Mesenchymal stem cell (in vitro differentiated cells and primary cell): ENCODE data around the gene EPG5.
"Not testable (repeated sequence)": the region's sequence is repeated elsewhere in the genome, so short reads cannot be mapped to it uniquely, and the experiment has no call there.

Experiments
- DNase-seq: peaks from one replicate; pipeline ENCODE4 v3.0.0-alpha.2; 2013
- H2AFZ ChIP-seq: one replicate; pipeline ENCODE4 v1.6.1; 2013; ENCODE audit warnings: low read depth, mild to moderate bottlenecking, control low read depth, inconsistent platforms, low read length, moderate library complexity
- H2AK5ac ChIP-seq: 2 replicates; pipeline ENCODE4 v1.6.1; 2013; ENCODE audit warnings: low read length, moderate library complexity, mild to moderate bottlenecking, inconsistent platforms; ENCODE audit not compliant: severe bottlenecking
- H2BK120ac ChIP-seq: one replicate; pipeline ENCODE4 v1.6.1; 2013; ENCODE audit warnings: low read depth, mild to moderate bottlenecking, inconsistent platforms, low read length, moderate library complexity
- H2BK12ac ChIP-seq, 2 experiments: one replicate each; pipeline ENCODE4 v1.6.1; 2013; ENCODE audit warnings: inconsistent platforms in 2 of 2, low read length in 2 of 2, mild to moderate bottlenecking in 2 of 2, moderate library complexity in 2 of 2, control low read depth in 1 of 2
- H2BK15ac ChIP-seq: one replicate; pipeline ENCODE4 v1.6.1; 2013; ENCODE audit warnings: mild to moderate bottlenecking, low read depth, inconsistent platforms; ENCODE audit not compliant: poor library complexity, severe bottlenecking
- H2BK5ac ChIP-seq: 2 replicates; pipeline ENCODE4 v1.6.1; 2013; ENCODE audit warnings: low read depth, mild to moderate bottlenecking, low read length, control low read depth, inconsistent platforms; ENCODE audit not compliant: poor library complexity, severe bottlenecking
- H3K14ac ChIP-seq, 2 experiments: one replicate each; pipeline ENCODE4 v1.6.1; 2013; ENCODE audit warnings: inconsistent platforms in 2 of 2, low read length in 2 of 2, control low read depth in 1 of 2, mild to moderate bottlenecking in 1 of 2, moderate library complexity in 1 of 2
- H3K18ac ChIP-seq, 2 experiments: one replicate each; pipeline ENCODE4 v1.6.1; 2013; ENCODE audit warnings: inconsistent platforms in 2 of 2, low read length in 2 of 2, control low read depth in 1 of 2, low read depth in 1 of 2, mild to moderate bottlenecking in 1 of 2
- H3K23ac ChIP-seq, 2 experiments: one replicate each; pipeline ENCODE4 v1.6.1; 2013; ENCODE audit warnings: inconsistent platforms in 2 of 2, low read length in 2 of 2, mild to moderate bottlenecking in 2 of 2, moderate library complexity in 2 of 2, control low read depth in 1 of 2
- H3K27ac ChIP-seq: 2 replicates; pipeline ENCODE4 v1.5.1; 2013; ENCODE audit warnings: mild to moderate bottlenecking, moderate library complexity, low read length, control low read depth, inconsistent platforms; ENCODE audit not compliant: poor library complexity, severe bottlenecking
- H3K27me3 ChIP-seq, 2 experiments: 2 replicates each; pipeline versions ENCODE4 v1.6.1 to v1.7.0; 2013; ENCODE audit warnings: low read length in 2 of 2, mild to moderate bottlenecking in 2 of 2, moderate library complexity in 2 of 2, control low read depth in 1 of 2, inconsistent platforms in 1 of 2; ENCODE audit not compliant: control insufficient read depth in 1 of 2, insufficient read depth in 1 of 2
- H3K36me3 ChIP-seq, 2 experiments: 2 replicates each; pipeline versions ENCODE4 v1.6.1 to v1.7.0; 2013; ENCODE audit warnings: low read length in 2 of 2, control low read depth in 1 of 2, inconsistent platforms in 1 of 2, low read depth in 1 of 2, mild to moderate bottlenecking in 1 of 2; ENCODE audit not compliant: insufficient read depth in 2 of 2, control insufficient read depth in 1 of 2
- H3K4ac ChIP-seq, 2 experiments: one replicate each; pipeline ENCODE4 v1.6.1; 2013; ENCODE audit warnings: inconsistent platforms in 2 of 2, low read length in 2 of 2, mild to moderate bottlenecking in 2 of 2, moderate library complexity in 2 of 2, control low read depth in 1 of 2, low read depth in 1 of 2
- H3K4me1 ChIP-seq: 2 replicates; pipeline ENCODE4 v1.6.1; 2013; ENCODE audit warnings: low read depth, low read length, control low read depth; ENCODE audit not compliant: control insufficient read depth, insufficient read depth
- H3K4me2 ChIP-seq: 2 replicates; pipeline ENCODE4 v1.6.1; 2013; ENCODE audit warnings: low read length, mild to moderate bottlenecking, inconsistent platforms; ENCODE audit not compliant: poor library complexity, severe bottlenecking
- H3K4me3 ChIP-seq, 2 experiments: 2 replicates each; pipeline versions ENCODE4 v1.5.1 to v1.7.0; 2013; ENCODE audit warnings: low read length in 2 of 2, mild to moderate bottlenecking in 2 of 2, control low read depth in 1 of 2, low read depth in 1 of 2; ENCODE audit not compliant: insufficient read depth in 1 of 2
- H3K79me1 ChIP-seq: replicated peaks from 2 replicates; pipeline ENCODE4 v1.6.1; 2013; ENCODE audit warnings: mild to moderate bottlenecking, control low read depth, low read length, inconsistent platforms; ENCODE audit not compliant: poor library complexity, severe bottlenecking
- H3K9ac ChIP-seq: 2 replicates; pipeline ENCODE4 v1.7.0; 2013; ENCODE audit warnings: mild to moderate bottlenecking, low read length, moderate library complexity
- H3K9me3 ChIP-seq: 2 replicates; pipeline ENCODE4 v1.7.0; 2013; ENCODE audit warnings: mild to moderate bottlenecking, low read length; ENCODE audit not compliant: control insufficient read depth
- H4K8ac ChIP-seq: one replicate; pipeline ENCODE4 v1.6.1; 2013; ENCODE audit warnings: inconsistent platforms, mild to moderate bottlenecking, low read length, moderate library complexity
- H4K91ac ChIP-seq: one replicate; pipeline ENCODE4 v1.6.1; 2013; ENCODE audit warnings: mild to moderate bottlenecking, low read length, inconsistent platforms
- WGBS: methylation state at CpG from one replicate; pipeline ENCODE4 v1.1.7; 2013; ENCODE audit warnings: mixed read lengths; 5-methylcytosine and 5-hydroxymethylcytosine counted together

The EPG5 gene

DNA sequence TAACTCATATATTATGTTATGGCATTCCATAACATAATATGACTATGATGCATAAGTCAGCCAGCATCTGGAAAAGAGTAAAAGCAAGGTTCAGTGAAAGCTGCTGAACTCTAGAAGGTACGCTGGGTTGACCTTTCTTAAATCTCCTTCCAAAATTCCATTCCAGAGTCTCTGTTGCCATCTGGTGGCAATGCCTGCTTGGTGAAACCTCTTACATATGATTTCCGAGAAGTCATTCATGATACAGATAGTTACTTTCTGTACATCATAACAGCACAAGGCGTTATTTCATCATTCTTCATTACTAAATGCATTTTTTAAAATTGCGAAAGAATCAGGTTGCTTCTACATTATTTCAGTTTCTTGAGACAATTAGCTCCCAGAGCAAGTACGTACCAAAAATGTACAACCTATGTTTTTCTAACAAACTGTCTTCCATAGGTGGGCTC is 7.0 kb upstream of the EPG5 start:
- Histone ChIP-seq H3K27me3 (no peaks in the 10 kb centered on the region), H2AK5ac (no peak overlapping the region), H3K4ac (no peak overlapping the region), H3K9me3 (no peaks in the 10 kb centered on the region), H3K4me1 (no peaks in the 10 kb centered on the region), H3K14ac (no peak overlapping the region), H4K8ac (no peak overlapping the region), H2BK12ac (no peak overlapping the region), H2AFZ (no peak overlapping the region), H2BK120ac (no peak overlapping the region), H3K4me2 (no peak overlapping the region), H3K23ac (no peak overlapping the region), H3K9ac (peak overlapping the region; percentile 40), H3K79me1 (no peaks in the 10 kb centered on the region), H2BK15ac (no peak overlapping the region), H3K18ac (no peak overlapping the region), H4K91ac (no peak overlapping the region), H3K27ac (no peak overlapping the region), H3K4me3 (no peak overlapping the region), H3K36me3 (no peaks in the 10 kb centered on the region), H2BK5ac (no peak overlapping the region)
- DNase-seq: peak; percentile 75
- 47% methylated on average over 5 of the region's 5 CpGs for WGBS

DNA sequence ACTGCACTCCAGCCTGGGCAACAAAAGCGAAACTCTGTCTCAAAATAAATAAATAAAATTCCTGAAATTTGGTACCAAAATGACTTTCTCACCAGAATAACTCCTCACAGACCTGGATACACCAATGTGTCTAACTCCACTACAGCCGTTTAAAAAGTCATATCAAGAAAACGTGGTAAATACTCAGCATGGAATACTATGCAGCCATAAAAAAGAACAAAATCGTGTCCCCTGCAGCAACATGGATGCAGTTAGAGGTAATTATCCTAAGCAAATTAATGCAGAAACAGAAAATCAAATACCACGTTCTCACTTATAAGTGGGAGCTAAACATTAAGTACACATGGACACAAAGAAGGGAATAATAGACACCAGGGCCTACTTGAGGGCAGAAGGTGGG is 2.2 kb downstream of the EPG5 start:
- not testable (repeated sequence) for DNase-seq, H3K23ac ChIP-seq

DNA sequence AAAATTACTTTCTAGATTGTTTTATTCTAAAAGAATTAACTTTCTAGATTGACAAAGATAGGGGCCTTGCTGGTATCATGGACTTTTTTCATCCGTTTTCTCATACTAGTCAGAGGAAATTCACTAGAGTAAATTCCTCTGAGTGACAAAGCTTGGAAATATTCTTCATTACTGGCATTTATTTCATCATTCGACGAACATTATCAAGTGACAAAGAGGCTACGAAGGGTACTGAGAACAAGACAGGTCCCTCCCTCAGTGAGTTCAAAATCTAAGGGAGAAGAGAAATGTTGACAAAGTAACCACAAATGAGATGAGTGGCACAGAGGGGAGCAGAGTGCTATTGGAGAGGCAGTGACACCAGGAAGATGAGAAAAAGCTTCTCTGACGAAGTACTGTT is 4.3 kb downstream of the EPG5 start:
- Histone ChIP-seq H2BK5ac (peak overlapping the region; percentile 87), H3K27me3 (no peaks in the 10 kb centered on the region), H2AK5ac (peak overlapping the region; percentile 92), H3K23ac (no peak overlapping the region), H3K79me1 (peaks cover 2% of the 10 kb centered on the region), H3K9ac (peak overlapping the region; percentile 41), H3K4ac (no peak overlapping the region), H3K36me3 (peaks cover 9 to 28% of the 10 kb centered on the region in 2 experiments), H4K8ac (peak overlapping the region; percentile 59), H3K14ac (no peak overlapping the region), H4K91ac (no peak overlapping the region), H2AFZ (no peak overlapping the region), H2BK120ac (no peak overlapping the region), H3K18ac (no peak overlapping the region), H2BK15ac (no peak overlapping the region), H3K4me1 (peaks cover 25% of the 10 kb centered on the region), H2BK12ac (peak overlapping the region in 1 of 2 experiments; percentile 5), H3K9me3 (no peaks in the 10 kb centered on the region), H3K4me3 (no peak overlapping the region), H3K4me2 (peak overlapping the region; percentile 23), H3K27ac (peak overlapping the region; percentile 98)
- DNase-seq: peak; percentile 68
- 43% methylated on average over 4 of the region's 5 CpGs for WGBS

More for the DNA sequence above, 2.2 kb downstream of the EPG5 start:
- not testable (repeated sequence) for H3K9me3 ChIP-seq, H3K4me3 ChIP-seq, H3K9ac ChIP-seq, H2AFZ ChIP-seq, H3K4ac ChIP-seq, H4K8ac ChIP-seq, H2BK120ac ChIP-seq, H4K91ac ChIP-seq, H3K27me3 ChIP-seq, H2BK12ac ChIP-seq, H3K14ac ChIP-seq, H3K27ac ChIP-seq, H2BK5ac ChIP-seq, H3K79me1 ChIP-seq, H2BK15ac ChIP-seq, H2AK5ac ChIP-seq, H3K18ac ChIP-seq
- Histone ChIP-seq H3K4me1 (peaks cover 16% of the 10 kb centered on the region), H3K4me2 (peak overlapping the region; percentile 11), H3K36me3 (peaks cover 4 to 28% of the 10 kb centered on the region in 2 experiments)
- 100% methylated on average over 3 of the region's 5 CpGs for WGBS

DNA sequence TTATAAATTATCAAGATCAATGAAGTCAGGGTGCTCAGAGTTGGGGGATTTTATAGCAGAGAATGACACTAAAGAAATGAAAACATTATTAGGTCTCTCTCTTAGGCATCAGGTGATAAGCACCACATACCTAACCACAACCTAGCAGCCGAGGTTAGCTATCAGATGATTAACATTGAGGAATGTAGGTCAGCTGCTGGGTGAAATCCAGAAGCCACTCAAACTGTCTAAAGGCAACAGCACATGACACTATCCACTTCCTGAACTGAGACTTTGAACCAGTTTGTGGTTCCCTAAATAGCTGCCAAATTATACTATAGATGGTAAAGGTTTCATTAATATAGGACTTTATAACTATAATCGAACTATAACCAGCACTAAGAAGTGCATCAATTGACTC is 4.7 kb downstream of the EPG5 start:
- Histone ChIP-seq H4K8ac (no peak overlapping the region), H3K4me2 (no peak overlapping the region), H3K36me3 (peaks cover 9 to 28% of the 10 kb centered on the region in 2 experiments), H3K18ac (no peak overlapping the region), H3K4me1 (peaks cover 28% of the 10 kb centered on the region), H3K79me1 (peaks cover under 1% of the 10 kb centered on the region), H3K4me3 (no peak overlapping the region), H3K14ac (no peak overlapping the region), H4K91ac (no peak overlapping the region), H2BK120ac (no peak overlapping the region), H2AK5ac (no peak overlapping the region), H3K9ac (peak overlapping the region; percentile 41), H2AFZ (no peak overlapping the region), H3K4ac (no peak overlapping the region), H2BK5ac (no peak overlapping the region), H3K23ac (no peak overlapping the region), H2BK15ac (no peak overlapping the region), H3K27me3 (no peaks in the 10 kb centered on the region), H3K9me3 (no peaks in the 10 kb centered on the region), H2BK12ac (no peak overlapping the region), H3K27ac (peak overlapping the region; percentile 83)
- DNase-seq: peak; percentile 71
- WGBS: 29% methylated on average over 1 of the region's 2 CpGs
